Endometrium (tissue), 2 donors: ENCODE measurements around the gene ZFP14.
"Not testable (repeated sequence)": the region's sequence is repeated elsewhere in the genome, so short reads cannot be mapped to it uniquely, and the experiment has no call there.

ENCODE experiments used
- FAIRE-seq: peaks from 2 replicates; lab custom pipeline; 2012; peaks lifted over from hg19 to GRCh38; lab: Jason Lieb, UNC
- donor health status: control.
- donor health status: control.

The ZFP14 gene

GRCh38 chr19:36330216-36330615 is 48.8 kb downstream of the ZFP14 start:
- FAIRE-seq = no peak

- not testable (repeated sequence) for FAIRE-seq
These were observed 49.5 kb downstream of the ZFP14 start for GRCh38 chr19:36329534-36329933.

- FAIRE-seq = not testable (repeated sequence)
These were observed 52.4 kb downstream of the ZFP14 start for GRCh38 chr19:36326649-36327048.

- FAIRE-seq = not testable (repeated sequence)
These were observed 63.8 kb downstream of the ZFP14 start for GRCh38 chr19:36315164-36315563.

- FAIRE-seq = not testable (repeated sequence)
These were observed 64.9 kb downstream of the ZFP14 start for GRCh38 chr19:36314053-36314452.

GRCh38 chr19:36311098-36311760 is 67.8 kb downstream of the ZFP14 start:
- FAIRE-seq = not testable (repeated sequence)

GRCh38 chr19:36310416-36310990 is 68.5 kb downstream of the ZFP14 start:
- FAIRE-seq = not testable (repeated sequence)

GRCh38 chr19:36309759-36310158 is 69.2 kb downstream of the ZFP14 start:
- FAIRE-seq = not testable (repeated sequence)

GRCh38 chr19:36309309-36309708 is 69.7 kb downstream of the ZFP14 start:
- not testable (repeated sequence) for FAIRE-seq

- not testable (repeated sequence) for FAIRE-seq
These were observed 86.7 kb downstream of the ZFP14 start for GRCh38 chr19:36292317-36292716.
